H9 (cell line): ENCODE results near the gene OSBPL1A. TPM values are rescaled to one million over a fixed set of nuclear protein-coding genes. Genes with fewer than 3 reads are reported as not detected.

Experiments used
- DNase-seq: peaks from one replicate; pipeline ENCODE4 v3.0.0-alpha.2; 2017
- H2AFZ ChIP-seq: one replicate; pipeline ENCODE4 v1.6.1; 2013; ENCODE audit warnings: mild to moderate bottlenecking, low read length, control low read depth, moderate library complexity
- H2AK5ac ChIP-seq: 2 replicates; pipeline ENCODE4 v1.6.1; 2013; ENCODE audit warnings: low read length, control low read depth, mixed read lengths; ENCODE audit not compliant: insufficient read length
- H2BK120ac ChIP-seq: one replicate; pipeline ENCODE4 v1.6.1; 2013; ENCODE audit warnings: low read depth, mild to moderate bottlenecking, low read length, control low read depth, inconsistent platforms; ENCODE audit not compliant: poor library complexity, severe bottlenecking
- H2BK12ac ChIP-seq: 2 replicates; pipeline ENCODE4 v1.6.1; 2013; ENCODE audit warnings: low read length, control low read depth, mixed read lengths, low read depth; ENCODE audit not compliant: insufficient read length
- H2BK15ac ChIP-seq: 2 replicates; pipeline ENCODE4 v1.6.1; 2013; ENCODE audit warnings: low read depth, low read length, control low read depth
- H2BK20ac ChIP-seq: one replicate; pipeline ENCODE4 v1.6.1; 2013; ENCODE audit warnings: low read depth, mild to moderate bottlenecking, low read length, control low read depth, inconsistent platforms; ENCODE audit not compliant: poor library complexity, severe bottlenecking
- H2BK5ac ChIP-seq: 2 replicates; pipeline ENCODE4 v1.6.1; 2013; ENCODE audit warnings: low read length, control low read depth, mixed read lengths; ENCODE audit not compliant: insufficient read length
- H3K14ac ChIP-seq: 2 replicates; pipeline ENCODE4 v1.6.1; 2013; ENCODE audit warnings: low read length, control low read depth; ENCODE audit not compliant: insufficient read depth
- H3K18ac ChIP-seq: 2 replicates; pipeline ENCODE4 v1.6.1; 2013; ENCODE audit warnings: low read depth, mild to moderate bottlenecking, mixed read lengths, low read length, control low read depth; ENCODE audit not compliant: insufficient read length
- H3K23ac ChIP-seq: 2 replicates; pipeline ENCODE4 v1.6.1; 2013; ENCODE audit warnings: low read length, control low read depth, mixed read lengths, low read depth; ENCODE audit not compliant: insufficient read length
- H3K23me2 ChIP-seq: 2 replicates; pipeline ENCODE4 v1.6.1; 2013; ENCODE audit warnings: low read depth, mild to moderate bottlenecking, mixed read lengths, low read length, control low read depth; ENCODE audit not compliant: insufficient read length, poor library complexity, severe bottlenecking
- H3K27ac ChIP-seq: 2 replicates; pipeline ENCODE4 v1.5.1; 2013; ENCODE audit warnings: low read length, control low read depth, mixed read lengths, low read depth; ENCODE audit not compliant: insufficient read length
- H3K27me3 ChIP-seq: 2 replicates; pipeline ENCODE4 v1.6.1; 2013; ENCODE audit warnings: low read length, control low read depth, inconsistent platforms; ENCODE audit not compliant: insufficient read depth
- H3K4ac ChIP-seq: 2 replicates; pipeline ENCODE4 v1.6.1; 2013; ENCODE audit warnings: low read depth, mild to moderate bottlenecking, control low read depth, inconsistent platforms, low read length, moderate library complexity
- H3K4me1 ChIP-seq: 2 replicates; pipeline ENCODE4 v1.6.1; 2013; ENCODE audit warnings: low read length, control low read depth, inconsistent platforms; ENCODE audit not compliant: insufficient read depth
- H3K4me2 ChIP-seq: 2 replicates; pipeline ENCODE4 v1.6.1; 2013; ENCODE audit warnings: low read length, control low read depth, mixed read lengths; ENCODE audit not compliant: insufficient read length, insufficient read depth
- H3K56ac ChIP-seq: 2 replicates; pipeline ENCODE4 v1.6.1; 2013; ENCODE audit warnings: low read depth, mild to moderate bottlenecking, mixed read lengths, low read length, control low read depth; ENCODE audit not compliant: insufficient read length
- H3K79me1 ChIP-seq: 2 replicates; pipeline ENCODE4 v1.6.1; 2013; ENCODE audit warnings: low read depth, mild to moderate bottlenecking, moderate library complexity, low read length, control low read depth, inconsistent platforms; ENCODE audit not compliant: insufficient read depth, poor library complexity, severe bottlenecking
- H3K79me2 ChIP-seq: 2 replicates; pipeline ENCODE4 v1.6.1; 2013; ENCODE audit warnings: low read length, control low read depth, inconsistent platforms; ENCODE audit not compliant: insufficient read depth
- H3K9ac ChIP-seq: 2 replicates; pipeline ENCODE4 v1.6.1; 2013; ENCODE audit warnings: low read length, control low read depth, mixed read lengths; ENCODE audit not compliant: insufficient read length; ENCODE audit errors: extremely low read depth
- H3K9me3 ChIP-seq: one replicate; pipeline ENCODE4 v1.6.1; 2013; ENCODE audit warnings: low read depth, low read length, inconsistent platforms; ENCODE audit not compliant: control insufficient read depth
- H3T11ph ChIP-seq: one replicate; pipeline ENCODE4 v1.6.1; 2013; ENCODE audit warnings: mild to moderate bottlenecking, low read length, control low read depth, inconsistent platforms
- H4K20me1 ChIP-seq: one replicate; pipeline ENCODE4 v1.6.1; 2013; ENCODE audit not compliant: control insufficient read depth, insufficient read length, insufficient read depth
- H4K5ac ChIP-seq: 2 replicates; pipeline ENCODE4 v1.6.1; 2013; ENCODE audit warnings: low read depth, mild to moderate bottlenecking, mixed read lengths, low read length, control low read depth; ENCODE audit not compliant: insufficient read length
- H4K8ac ChIP-seq: replicated peaks from 2 replicates; pipeline ENCODE4 v1.6.1; 2013; ENCODE audit warnings: low read length, control low read depth, mixed read lengths, low read depth; ENCODE audit not compliant: insufficient read length
- H4K91ac ChIP-seq: 2 replicates; pipeline ENCODE4 v1.6.1; 2013; ENCODE audit warnings: low read depth, mild to moderate bottlenecking, moderate library complexity, mixed read lengths, low read length, control low read depth; ENCODE audit not compliant: insufficient read length
- H3K27ac Mint-ChIP-seq, 3 experiments: 2 replicates in 2 of 3; 3 replicates in 1 of 3; pipeline ENCODE4 v1.8.0; 2020 to 2021; ENCODE audit warnings: mixed read lengths in 3 of 3, mild to moderate bottlenecking in 1 of 3, moderate library complexity in 1 of 3
- H3K27me3 Mint-ChIP-seq: 2 replicates; pipeline ENCODE4 v1.8.0; 2021; ENCODE audit warnings: low read depth, mild to moderate bottlenecking, moderate library complexity, mixed read lengths
- H3K36me3 Mint-ChIP-seq, 3 experiments: 2 replicates in 2 of 3; 3 replicates in 1 of 3; pipeline ENCODE4 v1.8.0; 2020 to 2021; ENCODE audit warnings: low read depth in 3 of 3, mixed read lengths in 3 of 3; ENCODE audit not compliant: insufficient read depth in 1 of 3
- H3K4me1 Mint-ChIP-seq, 2 experiments: 2 replicates each; pipeline ENCODE4 v1.8.0; 2020; ENCODE audit warnings: mixed read lengths in 2 of 2
- H3K4me3 Mint-ChIP-seq, 2 experiments: 2 replicates in 1 of 2; 3 replicates in 1 of 2; pipeline ENCODE4 v1.8.0; 2020 to 2021; ENCODE audit warnings: mild to moderate bottlenecking in 2 of 2, mixed read lengths in 2 of 2, moderate library complexity in 1 of 2
- H3K9me3 Mint-ChIP-seq, 2 experiments: 2 replicates in 1 of 2; 3 replicates in 1 of 2; pipeline ENCODE4 v1.8.0; 2020; ENCODE audit warnings: mild to moderate bottlenecking in 2 of 2, mixed read lengths in 2 of 2, moderate library complexity in 1 of 2
- WGBS: extraction: QIAGEN DNeasy Blood & Tissue Kit; methylation state at CpG from one replicate; pipeline ENCODE4 v1.1.7; 2013; ENCODE audit warnings: missing lambda C conversion rate, low lambda C conversion rate, mixed read lengths; ENCODE audit not compliant: insufficient read length; ENCODE audit errors: extremely low coverage; 5-methylcytosine and 5-hydroxymethylcytosine counted together
- total RNA-seq: library from RNA; stranded (reverse); gene quantifications from 2 replicates; pipeline ENCODE4 v1.2.1, GENCODE V29; 2021
- TF ChIP-seq, protein P1 (sequence below): fragments of 200-600 bp; sonication (generic); conservative IDR thresholded peaks from 3 replicates; pipeline ENCODE4 v1.8.0; 2021; ENCODE audit warnings: antibody characterized with exemption, mild to moderate bottlenecking

The OSBPL1A gene
- total RNA-seq, 1 experiment from 2014 or later = 33.9 TPM

DNA sequence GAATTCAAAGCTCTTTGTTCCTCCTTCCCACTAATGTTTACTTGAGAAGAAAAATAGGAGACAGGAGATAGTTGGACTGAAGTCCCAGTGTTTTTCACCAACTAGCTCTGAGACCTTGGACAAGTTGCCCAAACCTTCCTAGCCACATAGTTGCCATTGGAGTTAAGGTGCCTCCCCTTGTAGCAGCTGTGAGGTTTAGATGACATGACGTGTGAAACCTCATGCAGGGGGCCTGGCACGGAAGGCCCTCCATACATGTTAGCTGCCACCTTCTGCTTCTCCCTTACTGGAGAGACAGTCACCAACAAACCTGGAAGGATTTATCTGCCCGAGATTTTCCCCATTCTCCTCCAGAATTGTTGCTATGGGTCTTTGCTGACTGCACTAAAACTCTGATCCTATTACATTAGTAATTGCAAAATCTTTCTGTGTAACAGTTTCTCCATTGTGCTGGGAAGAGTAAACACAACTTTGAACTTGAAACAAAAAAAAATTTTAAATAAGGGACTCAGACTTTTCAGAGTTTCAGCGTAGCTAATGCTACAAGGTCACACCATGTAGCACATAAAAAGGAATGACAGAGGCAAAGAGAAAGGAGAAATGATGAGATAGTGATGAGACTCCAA lies 282.6 kb downstream of the OSBPL1A start:
- Mint-ChIP-seq H3K9me3 (no peaks in the 10 kb centered on the region), H3K27me3 (no peaks in the 10 kb centered on the region), H3K4me3 (no peak overlapping the region), H3K36me3 (peaks cover 0 to 6% (median 0%) of the 10 kb centered on the region in 3 experiments; a peak in 2 of 7 replicates), H3K27ac (no peak overlapping the region), H3K4me1 (peaks cover 7 to 9% of the 10 kb centered on the region in 2 experiments)
- Histone ChIP-seq H4K20me1 (no peaks in the 10 kb centered on the region), H3K27ac (no peak overlapping the region), H2AK5ac (no peak overlapping the region), H3K79me2 (no peaks in the 10 kb centered on the region), H3K23ac (no peak overlapping the region), H2BK120ac (no peak overlapping the region), H3K4ac (no peak overlapping the region), H3K14ac (no peak overlapping the region), H3K56ac (no peak overlapping the region), H3K4me2 (no peak overlapping the region), H3T11ph (no peak overlapping the region), H2BK12ac (no peak overlapping the region), H2BK20ac (no peak overlapping the region), H2BK15ac (no peak overlapping the region), H2AFZ (no peak overlapping the region), H3K9me3 (no peaks in the 10 kb centered on the region), H3K23me2 (no peaks in the 10 kb centered on the region), H4K5ac (no peak overlapping the region), H3K9ac (no peak overlapping the region), H3K4me1 (no peaks in the 10 kb centered on the region), H2BK5ac (no peak overlapping the region), H3K27me3 (no peaks in the 10 kb centered on the region), H3K79me1 (no peaks in the 10 kb centered on the region), H4K8ac (no peak overlapping the region), H3K18ac (no peak overlapping the region), H4K91ac (no peak overlapping the region)
- TF ChIP-seq, protein P1, sequence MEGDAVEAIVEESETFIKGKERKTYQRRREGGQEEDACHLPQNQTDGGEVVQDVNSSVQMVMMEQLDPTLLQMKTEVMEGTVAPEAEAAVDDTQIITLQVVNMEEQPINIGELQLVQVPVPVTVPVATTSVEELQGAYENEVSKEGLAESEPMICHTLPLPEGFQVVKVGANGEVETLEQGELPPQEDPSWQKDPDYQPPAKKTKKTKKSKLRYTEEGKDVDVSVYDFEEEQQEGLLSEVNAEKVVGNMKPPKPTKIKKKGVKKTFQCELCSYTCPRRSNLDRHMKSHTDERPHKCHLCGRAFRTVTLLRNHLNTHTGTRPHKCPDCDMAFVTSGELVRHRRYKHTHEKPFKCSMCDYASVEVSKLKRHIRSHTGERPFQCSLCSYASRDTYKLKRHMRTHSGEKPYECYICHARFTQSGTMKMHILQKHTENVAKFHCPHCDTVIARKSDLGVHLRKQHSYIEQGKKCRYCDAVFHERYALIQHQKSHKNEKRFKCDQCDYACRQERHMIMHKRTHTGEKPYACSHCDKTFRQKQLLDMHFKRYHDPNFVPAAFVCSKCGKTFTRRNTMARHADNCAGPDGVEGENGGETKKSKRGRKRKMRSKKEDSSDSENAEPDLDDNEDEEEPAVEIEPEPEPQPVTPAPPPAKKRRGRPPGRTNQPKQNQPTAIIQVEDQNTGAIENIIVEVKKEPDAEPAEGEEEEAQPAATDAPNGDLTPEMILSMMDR = no peak
- no CpG with 5 or more reads among the region's 4 CpGs for WGBS
- DNase-seq = no peak
